Stimulated activated memory B cell treated with anti-CD40 and anti-IgM and Interleukin-4, amounts not matched to agents 10 μg/mL and 1 μg/mL and 100 μg/mL, for 72 hours (primary cell): ENCODE data around the gene CASZ1.

Experiments used
- ATAC-seq: fragments of 150-1000 bp; cut with Tn5 transposase; 2 replicates; pipeline ENCODE4 v1.10.0; 2021
- H3K27ac Mint-ChIP-seq: one replicate; pipeline ENCODE4 v1.8.0; 2022; ENCODE audit warnings: mild to moderate bottlenecking, mixed read lengths
- H3K27me3 Mint-ChIP-seq: one replicate; pipeline ENCODE4 v1.8.0; 2022; ENCODE audit warnings: mixed read lengths
- H3K36me3 Mint-ChIP-seq: one replicate; pipeline ENCODE4 v1.8.0; 2022; ENCODE audit warnings: mixed read lengths
- H3K4me1 Mint-ChIP-seq: one replicate; pipeline ENCODE4 v1.8.0; 2022; ENCODE audit warnings: mixed read lengths
- H3K4me3 Mint-ChIP-seq: one replicate; pipeline ENCODE4 v1.8.0; 2022; ENCODE audit warnings: mild to moderate bottlenecking, moderate library complexity, mixed read lengths
- H3K9me3 Mint-ChIP-seq: one replicate; pipeline ENCODE4 v1.8.0; 2022; ENCODE audit warnings: mixed read lengths

CASZ1 gene

GRCh38 chr1:10775763-10776162, 20.7 kb downstream of the CASZ1 start:
- Mint-ChIP-seq H3K9me3 (no peaks in the 10 kb centered on the region), H3K36me3 (no peaks in the 10 kb centered on the region), H3K27me3 (peaks cover 12% of the 10 kb centered on the region), H3K27ac (no peak overlapping the region), H3K4me1 (no peaks in the 10 kb centered on the region), H3K4me3 (no peak overlapping the region)
- ATAC-seq, result no peak

- no peaks in the 10 kb centered on the region for H3K9me3 Mint-ChIP-seq
- no peak for ATAC-seq
- no peak overlapping the region for H3K4me3 Mint-ChIP-seq
- no peaks in the 10 kb centered on the region for H3K36me3 Mint-ChIP-seq
- no peak overlapping the region for H3K27ac Mint-ChIP-seq
- no peaks in the 10 kb centered on the region for H3K4me1 Mint-ChIP-seq
- H3K27me3 Mint-ChIP-seq, result peaks cover 22% of the 10 kb centered on the region
Measured at GRCh38 chr1:10774615-10775310, 21.7 kb downstream of the CASZ1 start.

- no peaks in the 10 kb centered on the region for H3K4me1 Mint-ChIP-seq
Measured at GRCh38 chr1:10773851-10774614, 22.4 kb downstream of the CASZ1 start.

GRCh38 chr1:10773376-10773775, 23.1 kb downstream of the CASZ1 start:
- no peaks in the 10 kb centered on the region for H3K9me3 Mint-ChIP-seq
- ATAC-seq, result no peak

More at GRCh38 chr1:10773851-10774614, 22.4 kb downstream of the CASZ1 start:
- H3K4me3 Mint-ChIP-seq, result no peak overlapping the region
- no peak for ATAC-seq
- H3K36me3 Mint-ChIP-seq, result no peaks in the 10 kb centered on the region
- peaks cover 29% of the 10 kb centered on the region for H3K27me3 Mint-ChIP-seq
- no peaks in the 10 kb centered on the region for H3K9me3 Mint-ChIP-seq
- H3K27ac Mint-ChIP-seq, result no peak overlapping the region

GRCh38 chr1:10772711-10773110, 23.7 kb downstream of the CASZ1 start:
- Mint-ChIP-seq H3K4me3 (no peak overlapping the region), H3K27ac (no peak overlapping the region), H3K4me1 (no peaks in the 10 kb centered on the region), H3K9me3 (no peaks in the 10 kb centered on the region), H3K36me3 (no peaks in the 10 kb centered on the region), H3K27me3 (peaks cover 33% of the 10 kb centered on the region)
- no peak for ATAC-seq

More at GRCh38 chr1:10773376-10773775, 23.1 kb downstream of the CASZ1 start:
- Mint-ChIP-seq H3K27ac (no peak overlapping the region), H3K36me3 (no peaks in the 10 kb centered on the region), H3K4me3 (no peak overlapping the region), H3K4me1 (no peaks in the 10 kb centered on the region), H3K27me3 (peaks cover 33% of the 10 kb centered on the region)

GRCh38 chr1:10771789-10772188, 24.7 kb downstream of the CASZ1 start:
- ATAC-seq, result no peak
- Mint-ChIP-seq H3K36me3 (no peaks in the 10 kb centered on the region), H3K9me3 (no peaks in the 10 kb centered on the region), H3K4me3 (no peak overlapping the region), H3K27ac (no peak overlapping the region), H3K4me1 (no peaks in the 10 kb centered on the region), H3K27me3 (peaks cover 33% of the 10 kb centered on the region)

- H3K4me3 Mint-ChIP-seq, result no peak overlapping the region
Measured at GRCh38 chr1:10768552-10768951, 27.9 kb downstream of the CASZ1 start.

GRCh38 chr1:10767282-10767681, 29.2 kb downstream of the CASZ1 start:
- Mint-ChIP-seq H3K4me1 (no peaks in the 10 kb centered on the region), H3K27me3 (peaks cover 33% of the 10 kb centered on the region), H3K9me3 (no peaks in the 10 kb centered on the region), H3K4me3 (no peak overlapping the region), H3K36me3 (no peaks in the 10 kb centered on the region), H3K27ac (no peak overlapping the region)
- no peak for ATAC-seq

More at GRCh38 chr1:10768552-10768951, 27.9 kb downstream of the CASZ1 start:
- Mint-ChIP-seq H3K36me3 (no peaks in the 10 kb centered on the region), H3K4me1 (no peaks in the 10 kb centered on the region), H3K27me3 (peaks cover 33% of the 10 kb centered on the region), H3K27ac (no peak overlapping the region), H3K9me3 (no peaks in the 10 kb centered on the region)
- no peak for ATAC-seq

GRCh38 chr1:10765734-10766478, 30.5 kb downstream of the CASZ1 start:
- Mint-ChIP-seq H3K36me3 (no peaks in the 10 kb centered on the region), H3K4me3 (no peak overlapping the region), H3K9me3 (no peaks in the 10 kb centered on the region), H3K27me3 (peaks cover 27% of the 10 kb centered on the region), H3K4me1 (no peaks in the 10 kb centered on the region), H3K27ac (no peak overlapping the region)
- ATAC-seq, result no peak

GRCh38 chr1:10765304-10765703, 31.1 kb downstream of the CASZ1 start:
- Mint-ChIP-seq H3K27me3 (peaks cover 27% of the 10 kb centered on the region), H3K4me3 (no peak overlapping the region), H3K4me1 (no peaks in the 10 kb centered on the region), H3K9me3 (no peaks in the 10 kb centered on the region), H3K27ac (no peak overlapping the region), H3K36me3 (no peaks in the 10 kb centered on the region)
- no peak for ATAC-seq

- Mint-ChIP-seq H3K9me3 (no peaks in the 10 kb centered on the region), H3K27ac (no peak overlapping the region), H3K36me3 (no peaks in the 10 kb centered on the region), H3K4me1 (peaks cover 7% of the 10 kb centered on the region), H3K27me3 (peaks cover 25% of the 10 kb centered on the region), H3K4me3 (no peak overlapping the region)
- ATAC-seq, result no peak
Measured at GRCh38 chr1:10764296-10764798, 32.1 kb downstream of the CASZ1 start.

- Mint-ChIP-seq H3K27ac (no peak overlapping the region), H3K27me3 (peaks cover 29% of the 10 kb centered on the region), H3K4me1 (peaks cover 7% of the 10 kb centered on the region), H3K36me3 (no peaks in the 10 kb centered on the region), H3K4me3 (no peak overlapping the region), H3K9me3 (no peaks in the 10 kb centered on the region)
- no peak for ATAC-seq
Measured at GRCh38 chr1:10762875-10763274, 33.6 kb downstream of the CASZ1 start.

GRCh38 chr1:10762153-10762523, 34.3 kb downstream of the CASZ1 start:
- no peak overlapping the region for H3K4me3 Mint-ChIP-seq
- ATAC-seq, result no peak
- H3K36me3 Mint-ChIP-seq, result no peaks in the 10 kb centered on the region
- H3K27me3 Mint-ChIP-seq, result peaks cover 37% of the 10 kb centered on the region
- no peak overlapping the region for H3K27ac Mint-ChIP-seq
- peaks cover 7% of the 10 kb centered on the region for H3K4me1 Mint-ChIP-seq
- H3K9me3 Mint-ChIP-seq, result no peaks in the 10 kb centered on the region

GRCh38 chr1:10761503-10762152, 34.8 kb downstream of the CASZ1 start:
- no peaks in the 10 kb centered on the region for H3K9me3 Mint-ChIP-seq
- H3K4me1 Mint-ChIP-seq, result peaks cover 7% of the 10 kb centered on the region
- H3K36me3 Mint-ChIP-seq, result no peaks in the 10 kb centered on the region
- H3K4me3 Mint-ChIP-seq, result no peak overlapping the region
- H3K27me3 Mint-ChIP-seq, result peaks cover 42% of the 10 kb centered on the region
- ATAC-seq, result no peak
- H3K27ac Mint-ChIP-seq, result no peak overlapping the region
